NCI-H2029 treated with DMSO at 0.1 percent for 48 hours (cell line): ENCODE data around the gene CALCA.
A peak's percentile ranks its signal among the peaks of the same experiment; 100 is the strongest.
"Not testable (repeated sequence)": the region's sequence is repeated elsewhere in the genome, so short reads cannot be mapped to it uniquely, and the experiment has no call there.

Experiments
- DNase-seq: peaks from one replicate; lab custom pipeline; 2025; lab: John Stamatoyannopoulos, UW

The CALCA gene

GRCh38 chr11:14971865-14972580 is at the start of gene CALCA:
Gene CALCA, minus strand, starts transcription at chr11:14972351. Its CDS starts 1,159 bp downstream, at chr11:14971192.
- DNase-seq: peak; percentile 85

DNA sequence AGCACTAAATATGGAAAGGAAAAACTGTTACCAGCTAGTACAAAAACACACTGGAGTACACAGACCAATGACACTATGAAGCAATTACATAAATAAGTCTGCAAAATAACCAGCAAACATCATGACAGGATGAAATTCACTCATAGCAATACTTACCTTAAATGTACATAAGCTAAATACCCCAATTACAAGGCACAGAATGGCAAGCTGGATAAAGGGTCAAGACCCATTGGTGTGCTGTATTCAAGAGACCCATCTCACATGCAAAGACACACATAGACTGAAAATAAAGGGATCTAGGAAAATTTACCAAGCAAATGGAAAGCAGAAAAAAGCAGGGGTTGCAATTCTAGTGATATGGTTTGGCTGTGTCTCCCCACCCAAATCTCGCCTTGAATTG is 44.0 kb upstream of the CALCA start:
- no peak for DNase-seq

- DNase-seq: no peak
These were observed 39.7 kb upstream of the CALCA start for GRCh38 chr11:15011776-15012345.

GRCh38 chr11:15010865-15011264 is 38.7 kb upstream of the CALCA start:
- DNase-seq: no peak

DNA sequence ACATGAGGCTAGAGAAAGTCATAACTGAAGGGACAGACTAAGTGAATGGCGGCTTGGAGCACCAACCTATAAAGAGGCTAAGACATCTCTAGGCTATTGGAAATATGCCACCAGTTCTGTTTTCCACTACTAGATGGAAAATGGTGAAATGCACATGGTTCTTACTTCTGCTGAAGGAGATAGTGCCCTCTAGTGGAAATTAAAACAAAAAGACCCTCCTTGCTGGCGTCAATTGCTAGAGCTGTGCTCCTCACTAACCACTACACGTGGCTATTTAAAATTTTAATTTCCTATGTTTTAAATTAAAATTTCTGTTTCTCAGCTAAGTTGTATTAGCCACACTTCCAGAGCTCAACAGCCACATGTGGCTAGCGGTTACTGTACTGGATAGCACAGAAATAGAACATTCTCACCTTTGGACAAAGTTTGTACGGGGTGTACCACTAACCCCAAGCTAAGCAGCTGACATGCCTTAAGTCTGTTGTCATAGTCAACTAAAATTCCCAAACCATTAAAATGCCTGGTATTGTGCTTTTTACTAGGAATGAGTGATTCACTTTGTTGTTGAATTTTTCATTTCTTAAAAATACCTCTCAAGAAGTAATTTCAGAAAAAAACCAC is 34.1 kb upstream of the CALCA start:
- peak; percentile 53 for DNase-seq

- not testable (repeated sequence) for DNase-seq
These were observed 16.0 kb upstream of the CALCA start for GRCh38 chr11:14988133-14988532.

GRCh38 chr11:14981507-14981906 is 9.4 kb upstream of the CALCA start:
- peak; percentile 21 for DNase-seq

DNA sequence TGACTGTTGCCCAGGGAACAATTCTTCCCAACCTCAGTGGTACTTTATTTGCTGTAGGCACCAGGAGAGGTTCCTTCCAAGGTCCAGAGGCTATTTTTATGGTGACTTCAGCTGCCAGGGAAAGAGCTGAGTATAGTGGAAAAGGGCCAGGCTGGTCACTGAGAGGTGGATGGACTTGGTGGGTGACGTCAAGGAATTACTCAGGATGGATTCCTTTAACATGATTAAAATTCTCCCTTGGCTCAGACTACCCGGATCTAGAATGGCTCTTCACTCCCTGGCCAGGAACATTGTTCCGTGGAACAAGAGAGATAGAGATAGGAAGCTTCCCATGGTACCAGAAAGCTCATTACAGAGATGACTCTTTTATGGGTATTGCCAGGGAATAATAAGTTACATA is 8.7 kb upstream of the CALCA start:
- no peak for DNase-seq

- no peak for DNase-seq
These were observed 5.1 kb upstream of the CALCA start for GRCh38 chr11:14977101-14977880.

DNA sequence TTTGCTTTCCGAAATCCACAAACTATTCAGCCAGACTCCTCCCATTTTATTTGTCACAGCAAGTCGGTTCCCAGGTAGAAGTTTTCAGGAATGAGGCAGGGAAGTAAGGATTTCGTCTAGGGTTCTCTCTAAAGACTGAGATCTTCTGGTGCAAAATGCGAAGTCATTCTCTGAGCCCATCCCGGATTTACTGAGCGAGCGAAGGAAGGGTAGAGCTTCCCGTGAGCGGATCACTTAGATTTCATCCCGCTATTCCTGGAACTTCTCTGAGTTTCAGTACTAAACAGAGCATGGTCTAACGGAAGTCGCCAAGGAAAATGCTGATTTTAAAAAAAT is 3.1 kb upstream of the CALCA start:
- no peak for DNase-seq

DNA sequence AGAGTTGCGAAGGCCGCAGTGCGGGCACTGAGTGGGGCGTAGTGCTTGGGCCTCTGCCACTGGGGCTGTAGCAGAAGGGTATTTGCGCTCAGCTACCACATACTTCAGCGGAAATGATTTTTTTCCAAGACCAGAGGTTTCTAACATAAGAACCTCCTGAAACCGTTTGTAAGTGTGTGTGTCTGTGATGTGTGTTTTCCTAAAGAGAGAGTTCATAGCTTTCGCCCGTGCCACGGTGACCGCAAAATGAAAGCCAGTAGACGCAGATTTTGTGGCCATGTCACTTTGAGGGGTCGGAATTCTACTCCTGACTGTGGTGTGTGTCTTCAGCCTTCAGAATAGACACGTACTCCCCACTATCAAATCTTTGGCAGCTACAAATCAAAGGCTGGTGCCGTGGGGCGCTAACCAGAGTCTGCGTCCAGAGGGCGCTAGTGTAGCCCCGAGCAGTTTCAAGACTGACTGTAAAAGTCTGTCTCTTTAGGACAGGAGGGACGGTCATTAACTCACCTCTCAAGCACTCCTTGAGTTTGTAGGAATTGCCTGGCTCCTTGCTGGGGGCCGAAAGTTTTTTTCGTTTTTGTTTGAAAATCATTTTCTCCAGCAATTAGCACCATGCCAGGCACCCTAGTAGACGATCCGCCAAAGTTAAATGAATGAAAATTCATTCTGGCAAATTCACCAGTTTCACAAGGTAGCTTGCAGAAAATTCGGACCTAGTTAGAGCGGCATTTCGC is 2.5 kb upstream of the CALCA start:
- DNase-seq: no peak

DNA sequence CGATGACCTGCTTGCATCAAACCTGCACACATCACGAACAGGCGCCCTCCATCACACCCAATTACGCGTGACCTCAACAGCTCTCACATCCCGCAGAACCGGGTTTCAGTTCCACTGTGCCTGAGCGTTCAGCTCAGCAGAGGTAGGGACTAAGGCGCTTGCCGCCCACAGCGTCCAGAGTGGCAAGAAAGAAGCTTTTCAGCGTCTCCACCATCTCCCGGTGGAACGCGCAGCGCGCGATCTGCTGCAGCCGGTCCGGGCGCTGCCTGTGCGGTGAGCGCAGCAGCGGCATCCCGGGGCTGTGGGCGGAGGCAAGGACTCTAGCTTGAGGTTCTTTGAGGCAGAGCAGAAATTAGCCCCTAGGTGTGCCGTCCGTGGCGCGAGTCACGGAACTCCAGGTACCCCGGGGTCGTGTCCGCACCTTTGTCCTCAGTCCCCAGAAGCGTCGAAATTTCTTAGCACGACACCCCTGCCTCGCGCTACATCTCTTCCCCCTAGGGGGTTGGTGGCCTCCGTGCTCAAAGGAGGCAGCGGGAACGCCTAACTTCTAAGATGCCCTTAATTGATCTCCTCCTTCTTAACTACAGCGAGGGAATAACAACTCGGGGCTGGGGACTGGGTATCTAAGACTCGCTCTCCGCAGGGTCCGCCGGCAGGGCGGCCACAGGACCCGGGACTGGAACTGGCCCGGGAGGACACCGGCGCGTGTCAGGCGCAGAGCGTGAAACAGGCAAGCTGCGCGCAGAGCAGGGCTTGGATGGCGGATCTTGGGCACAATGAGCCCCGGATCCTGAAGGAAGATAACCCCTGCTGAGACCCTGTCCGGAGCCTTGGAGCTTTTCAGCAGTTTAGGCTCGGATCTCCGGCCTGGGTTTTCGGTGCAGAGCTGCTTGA is 1.7 kb upstream of the CALCA start:
- DNase-seq: no peak

DNA sequence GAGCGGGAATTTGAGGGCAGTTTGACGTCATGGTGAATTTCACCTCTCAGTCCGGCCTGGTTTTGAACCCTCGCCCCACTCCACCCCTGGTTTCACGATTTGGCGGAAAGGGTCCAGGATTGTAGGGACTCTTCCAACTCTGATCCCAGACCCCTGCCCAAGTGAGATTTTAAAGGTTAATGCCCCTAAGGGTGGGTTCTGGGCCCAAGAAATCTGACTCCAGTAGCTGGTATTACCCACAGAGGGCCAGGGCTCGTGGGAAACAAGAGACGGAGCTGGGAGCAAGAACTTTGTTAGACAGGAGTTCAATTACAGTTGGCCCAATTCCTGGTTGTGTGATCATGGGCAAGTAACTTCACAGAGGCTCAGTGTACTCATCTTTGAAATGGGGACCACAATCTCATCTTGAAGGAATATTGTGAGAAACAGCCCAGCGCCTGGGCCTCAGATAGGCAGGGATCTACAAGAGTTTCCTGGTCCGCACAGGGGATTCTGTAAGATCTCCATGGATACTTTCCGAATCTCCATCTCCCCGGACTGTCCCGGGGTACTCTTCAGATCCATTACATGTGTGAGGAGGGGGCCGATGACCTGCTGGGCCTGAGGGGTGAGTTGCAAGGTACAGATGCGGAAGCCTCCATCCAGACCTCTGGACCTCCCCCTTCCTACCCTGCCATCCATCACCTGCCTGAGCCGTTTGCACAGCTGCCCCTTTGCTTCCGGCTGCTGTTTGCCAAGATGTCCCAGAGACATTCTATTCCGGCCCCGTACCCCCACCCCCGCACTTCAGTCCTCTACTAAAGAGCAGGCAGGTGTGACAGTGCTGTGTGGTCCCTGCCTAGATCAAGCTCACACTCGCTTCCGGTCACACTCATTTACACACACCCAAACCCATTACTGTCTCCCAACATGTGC is 687 bp upstream of the CALCA start:
- DNase-seq: peak; percentile 86

GRCh38 chr11:14969901-14970323 is 2.2 kb downstream of the CALCA start:
- DNase-seq: peak; percentile 26

DNA sequence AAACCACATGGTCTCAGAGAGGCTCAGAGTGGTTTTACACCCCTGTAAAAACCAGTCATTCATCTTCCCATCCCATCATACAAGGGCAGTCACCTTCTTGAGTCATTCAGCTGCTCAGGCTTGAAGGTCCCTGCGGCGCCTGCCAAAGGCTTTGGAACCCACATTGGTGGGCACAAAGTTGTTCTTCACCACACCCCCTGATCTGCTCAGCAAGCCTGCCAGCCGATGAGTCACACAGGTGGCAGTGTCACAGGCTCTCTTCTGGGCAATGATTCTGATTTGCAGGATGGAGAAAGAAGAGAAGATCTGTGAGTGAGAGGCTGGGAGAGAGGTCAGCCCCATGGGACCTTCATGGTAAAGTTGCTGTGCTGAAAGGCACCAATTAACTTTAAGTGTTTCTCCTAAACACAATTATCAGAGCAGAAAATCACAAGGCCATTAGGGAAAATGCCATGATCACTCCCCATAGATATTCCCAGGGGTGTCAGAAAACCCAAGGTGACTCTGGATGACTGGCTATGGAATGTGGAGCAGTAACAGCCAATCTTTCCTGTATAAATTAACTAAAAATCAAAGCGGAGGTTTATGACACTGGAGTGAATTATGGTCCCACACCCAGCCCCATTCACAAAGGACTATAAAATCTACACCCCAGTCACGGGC is 4.4 kb downstream of the CALCA start:
- no peak for DNase-seq

- no peak for DNase-seq
These were observed 16.0 kb downstream of the CALCA start for GRCh38 chr11:14956111-14956510.

- no peak for DNase-seq
These were observed 17.6 kb downstream of the CALCA start for GRCh38 chr11:14954581-14954980.

DNA sequence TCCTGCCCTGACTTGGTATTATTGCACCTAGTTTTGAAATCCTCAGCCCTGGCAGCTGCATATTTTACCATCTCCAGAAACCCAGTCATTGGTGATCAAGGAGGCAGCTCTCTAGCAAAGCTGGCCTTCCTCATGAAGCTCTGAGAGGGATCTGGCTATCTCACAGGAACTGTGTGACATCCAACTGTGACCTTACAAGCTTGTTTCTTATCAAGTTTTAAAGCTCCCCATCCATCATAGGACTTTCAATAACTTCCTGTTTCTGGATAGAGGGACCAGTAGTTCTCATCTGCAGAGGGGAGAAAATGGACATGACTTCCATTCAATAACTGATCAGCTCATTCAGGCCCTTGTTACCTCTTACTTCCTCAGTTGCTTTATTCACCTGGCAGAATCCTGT is 18.2 kb downstream of the CALCA start:
- DNase-seq: no peak

- no peak for DNase-seq
These were observed 22.6 kb downstream of the CALCA start for GRCh38 chr11:14949437-14950147.
